Measurements from ENCODE around the gene GJC2. TPM values are rescaled to one million over a fixed set of nuclear protein-coding genes. Genes with fewer than 3 reads are reported as not detected.

GJC2 gene
- total RNA-seq, 1 donor from 2014 or later: 0.50 TPM

DNA sequence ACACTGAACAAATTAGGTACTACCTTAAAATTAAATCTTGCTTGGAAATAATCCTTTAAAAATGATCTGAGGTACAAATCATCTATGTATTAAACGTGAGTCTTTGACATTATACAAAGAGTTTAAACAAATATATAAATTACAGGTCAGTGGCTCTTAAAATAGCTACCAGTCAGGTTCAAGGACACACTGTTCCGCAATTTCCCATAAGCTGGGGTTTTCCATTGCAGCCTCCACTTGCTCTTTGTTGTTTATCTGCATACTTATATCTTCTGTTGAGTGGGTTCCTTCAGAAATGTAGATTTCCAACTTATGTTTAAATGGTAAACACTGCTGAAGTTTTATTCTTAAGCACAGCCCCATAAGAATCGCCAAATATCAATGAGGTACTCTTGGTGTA is 34.9 kb upstream of the GJC2 start:
- DNase-seq (ENCODE audit: low read depth): no peak

DNA sequence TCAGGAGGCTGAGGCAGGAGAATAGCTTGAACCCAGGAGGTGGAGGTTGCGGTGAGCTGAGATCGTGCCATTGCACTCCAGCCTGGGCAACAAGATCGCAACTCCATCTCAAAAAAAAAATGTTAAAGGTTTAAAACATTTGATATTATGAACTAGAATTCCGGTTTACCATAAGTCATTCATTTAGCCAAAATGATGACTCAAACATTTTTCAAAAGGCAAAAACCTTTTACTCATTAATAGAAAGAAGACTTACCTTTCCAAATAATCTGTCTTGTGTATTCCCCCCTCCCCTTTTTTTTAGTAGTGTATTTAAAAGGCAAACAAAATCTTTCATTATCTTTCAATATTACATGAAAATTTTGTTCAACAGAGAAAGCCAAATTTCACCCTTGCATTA is 32.4 kb upstream of the GJC2 start:
- DNase-seq (ENCODE audit: low read depth): no peak

DNA sequence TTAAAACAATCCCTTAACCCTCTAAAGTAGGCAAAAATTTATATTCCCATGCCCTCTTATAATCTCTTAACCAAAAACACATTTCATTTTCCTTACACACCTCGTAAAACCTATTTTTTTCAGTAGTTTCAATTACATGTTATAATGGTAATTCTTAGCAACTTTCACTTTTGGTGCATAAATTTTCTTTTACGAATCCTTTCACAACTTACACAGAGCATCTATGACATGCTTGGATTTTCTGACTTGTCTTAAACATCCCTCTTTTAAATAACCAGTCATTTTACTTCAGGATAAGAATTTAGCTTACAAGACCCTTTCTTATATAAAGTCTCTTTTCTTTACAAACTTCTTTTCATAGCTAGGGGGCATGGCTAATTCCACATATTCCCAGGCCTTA is 31.7 kb upstream of the GJC2 start:
- DNase-seq (ENCODE audit: low read depth): no peak

DNA sequence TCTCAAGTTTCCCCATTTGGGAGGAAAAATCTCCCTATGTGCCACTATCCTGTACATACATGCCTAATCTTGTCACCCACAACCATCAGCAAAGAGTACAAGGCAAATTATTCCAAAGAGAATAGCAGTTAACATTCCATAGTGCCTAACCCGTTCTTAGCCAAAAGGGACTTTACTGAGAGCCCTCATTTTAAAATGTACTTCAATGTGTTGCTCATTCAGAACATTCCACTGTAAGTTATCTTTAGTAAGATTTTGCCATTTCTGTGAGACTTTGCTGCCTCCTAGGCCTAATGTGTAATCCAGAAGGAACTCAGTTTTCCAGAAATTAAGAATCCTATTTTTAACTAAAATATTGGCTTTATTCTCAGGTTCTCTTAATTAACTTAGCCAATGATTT is 29.4 kb upstream of the GJC2 start:
- no peak for DNase-seq (ENCODE audit: low read depth)

DNA sequence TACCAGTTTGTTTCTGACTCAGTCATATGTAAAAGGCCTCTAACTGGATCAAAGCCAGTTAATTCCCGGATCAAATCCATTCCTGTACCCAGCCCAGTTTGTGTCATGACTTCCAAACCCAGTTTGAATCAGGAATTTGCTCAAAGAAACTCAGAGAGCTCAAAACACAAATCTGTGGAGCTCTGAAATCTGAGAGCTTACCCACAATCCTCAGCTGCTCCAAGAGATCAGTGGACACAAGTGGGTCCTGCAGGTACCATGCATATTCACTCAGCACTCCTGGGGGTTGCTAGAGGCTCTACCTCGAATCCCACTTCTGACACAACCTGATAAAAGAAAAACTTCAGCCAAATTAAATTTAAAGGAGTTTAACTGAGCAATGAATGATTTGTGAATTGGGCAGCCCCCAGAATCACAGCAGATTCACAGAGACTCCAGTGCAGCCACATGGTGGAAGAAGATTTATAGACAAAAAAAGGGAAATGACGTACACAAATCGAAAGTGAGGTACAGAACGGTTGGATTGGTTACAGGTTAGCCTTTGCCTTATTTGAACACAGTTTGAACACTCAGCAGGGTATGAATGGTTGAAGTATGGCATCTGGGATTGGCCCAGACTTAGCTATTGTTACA is 28.8 kb upstream of the GJC2 start:
- no peak for DNase-seq (ENCODE audit: low read depth)

DNA sequence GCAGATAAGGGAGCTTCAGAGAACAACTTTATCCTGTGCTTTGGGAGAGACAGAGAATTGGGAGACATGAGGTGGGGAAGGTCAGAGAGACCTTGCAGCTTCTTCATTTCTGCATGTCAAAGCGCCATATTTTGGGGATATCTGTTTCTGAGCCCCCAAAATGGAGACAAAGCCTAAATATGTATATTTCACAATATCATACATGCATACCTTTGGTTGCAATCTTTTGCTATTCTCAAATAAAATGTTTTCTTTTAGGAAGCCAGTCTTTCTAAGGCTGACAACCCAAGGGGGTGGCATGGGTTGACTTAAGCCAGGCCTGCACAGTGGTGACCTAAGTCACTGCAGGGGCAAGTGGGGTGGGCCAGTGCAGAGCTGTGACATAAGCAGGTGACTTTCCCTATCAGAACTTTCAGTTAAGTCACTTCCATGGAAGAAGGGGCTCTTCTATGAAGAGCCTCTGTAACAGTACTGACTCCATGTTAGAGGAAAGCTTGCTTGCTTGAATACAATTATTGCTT is 26.7 kb upstream of the GJC2 start:
- no peak for DNase-seq (ENCODE audit: low read depth)

DNA sequence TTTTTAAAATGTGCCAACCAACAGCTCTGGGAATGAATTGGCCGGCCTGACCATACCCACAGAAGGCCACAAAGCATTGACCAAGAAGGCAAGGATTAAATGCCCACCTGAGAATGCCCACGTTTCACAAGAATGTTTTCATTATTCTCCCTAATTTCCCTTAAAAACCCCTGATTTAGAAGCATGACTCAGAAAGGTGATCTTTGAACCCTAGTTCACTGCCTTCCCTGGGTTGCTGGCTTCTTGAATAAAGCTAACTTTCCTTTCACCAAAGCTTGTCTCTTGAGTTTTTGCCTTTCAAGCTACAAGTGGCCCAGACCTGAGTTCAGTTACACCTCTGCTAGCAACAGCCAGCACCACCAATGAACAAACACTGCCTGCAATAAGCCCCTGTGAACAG is 26.2 kb upstream of the GJC2 start:
- DNase-seq (ENCODE audit: low read depth): no peak

DNA sequence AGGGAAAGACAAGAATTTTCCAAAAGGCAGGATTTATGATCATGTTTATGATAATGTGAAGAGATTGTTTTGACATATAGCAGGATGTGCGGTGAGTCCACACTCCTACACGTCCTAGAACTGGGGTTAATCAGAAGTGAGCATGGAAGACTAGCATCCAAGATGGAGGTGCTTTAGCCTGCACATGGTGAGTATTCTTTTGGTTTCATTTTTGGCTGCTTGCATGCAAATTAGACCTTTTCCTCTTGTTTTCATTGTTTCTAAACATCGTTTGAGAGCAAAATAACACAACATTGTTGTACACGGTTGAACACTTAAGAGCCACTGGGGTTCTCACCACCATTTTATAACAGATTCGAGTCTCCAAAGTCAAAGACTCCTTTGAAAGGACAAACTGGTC is 24.5 kb upstream of the GJC2 start:
- DNase-seq (ENCODE audit: low read depth): no peak

DNA sequence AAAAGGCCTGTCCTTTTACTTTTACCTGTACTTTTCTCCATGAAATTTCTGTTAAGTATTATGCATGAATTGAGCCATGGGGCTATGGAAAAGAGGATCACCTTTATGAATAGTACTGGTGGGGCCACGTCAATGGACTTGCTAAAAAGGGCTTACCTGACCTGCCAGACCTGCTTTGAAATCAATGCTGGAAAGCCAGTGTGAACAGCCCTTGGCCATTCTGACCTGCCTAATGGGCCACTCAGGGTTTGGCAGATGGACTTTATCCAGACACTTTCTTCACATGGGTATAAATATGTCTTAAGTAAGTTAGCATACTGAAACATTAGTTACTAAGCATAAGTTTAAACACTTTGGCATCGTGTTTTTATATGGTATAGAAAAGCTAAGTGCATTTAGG is 18.0 kb upstream of the GJC2 start:
- DNase-seq (ENCODE audit: low read depth): no peak

DNA sequence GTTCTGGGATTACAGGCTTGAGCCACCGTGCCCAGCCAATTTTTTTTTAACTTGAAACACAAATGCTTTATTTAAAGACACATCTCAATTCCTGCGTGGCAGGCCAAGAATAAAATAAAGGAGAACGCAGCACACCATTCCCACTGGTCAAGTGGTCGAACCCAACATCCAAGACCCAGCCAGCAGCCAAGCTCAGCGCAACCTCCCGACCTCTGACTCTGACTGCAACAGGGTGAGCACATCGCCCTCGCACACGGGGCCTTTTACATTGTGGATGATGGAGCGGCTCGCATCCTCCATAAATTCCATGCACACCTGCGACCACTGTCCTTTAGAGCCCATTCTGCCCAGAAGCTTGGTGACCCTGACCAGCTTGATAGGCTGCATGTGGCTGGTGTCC is 15.1 kb upstream of the GJC2 start:
- no peak for DNase-seq (ENCODE audit: low read depth)

DNA sequence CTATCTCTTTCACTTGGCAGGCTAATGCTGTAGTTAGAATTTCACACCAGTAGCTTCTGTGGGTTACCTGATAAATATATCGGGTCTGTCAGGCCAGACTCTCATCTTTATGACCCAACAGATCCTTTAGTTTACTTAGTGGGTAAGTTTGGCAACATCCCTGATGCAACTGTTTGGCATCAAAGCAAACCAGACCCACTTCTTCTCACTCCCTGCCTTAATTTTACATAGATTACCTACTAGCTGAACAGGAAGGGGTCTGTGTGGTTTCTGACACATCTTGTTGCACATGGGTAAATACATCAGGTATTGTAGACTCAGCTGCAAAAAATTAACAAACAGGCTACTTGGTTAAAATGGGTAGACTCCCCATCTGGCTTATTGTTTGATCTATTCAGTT is 12.8 kb upstream of the GJC2 start:
- DNase-seq (ENCODE audit: low read depth): peak; percentile 11

DNA sequence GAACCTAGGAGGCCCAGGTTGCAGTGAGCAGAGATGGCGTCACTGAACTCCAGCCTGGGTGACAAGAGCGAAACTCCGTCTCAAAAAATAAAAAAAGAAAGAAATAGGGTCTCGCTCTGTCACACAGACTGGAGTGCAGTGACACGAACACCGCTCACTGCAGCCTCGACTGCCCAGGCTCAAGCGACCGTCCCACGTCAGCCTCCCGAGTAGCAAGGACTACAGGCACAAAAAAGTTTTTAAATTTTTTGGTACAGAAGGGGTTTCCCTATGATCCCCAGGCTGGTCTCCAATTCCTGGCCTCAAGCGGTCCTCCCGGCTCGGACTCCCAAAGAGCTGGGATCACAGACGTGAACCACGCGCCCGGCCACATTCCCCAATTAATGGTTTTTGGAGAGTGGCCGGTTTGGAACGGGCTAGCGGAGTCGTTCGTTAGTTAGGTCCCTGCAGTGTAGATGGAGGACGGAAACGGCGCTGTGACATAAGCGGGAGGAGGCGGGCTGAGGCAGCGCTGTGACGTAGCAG is 10.3 kb upstream of the GJC2 start:
- no peak for DNase-seq (ENCODE audit: low read depth)

DNA sequence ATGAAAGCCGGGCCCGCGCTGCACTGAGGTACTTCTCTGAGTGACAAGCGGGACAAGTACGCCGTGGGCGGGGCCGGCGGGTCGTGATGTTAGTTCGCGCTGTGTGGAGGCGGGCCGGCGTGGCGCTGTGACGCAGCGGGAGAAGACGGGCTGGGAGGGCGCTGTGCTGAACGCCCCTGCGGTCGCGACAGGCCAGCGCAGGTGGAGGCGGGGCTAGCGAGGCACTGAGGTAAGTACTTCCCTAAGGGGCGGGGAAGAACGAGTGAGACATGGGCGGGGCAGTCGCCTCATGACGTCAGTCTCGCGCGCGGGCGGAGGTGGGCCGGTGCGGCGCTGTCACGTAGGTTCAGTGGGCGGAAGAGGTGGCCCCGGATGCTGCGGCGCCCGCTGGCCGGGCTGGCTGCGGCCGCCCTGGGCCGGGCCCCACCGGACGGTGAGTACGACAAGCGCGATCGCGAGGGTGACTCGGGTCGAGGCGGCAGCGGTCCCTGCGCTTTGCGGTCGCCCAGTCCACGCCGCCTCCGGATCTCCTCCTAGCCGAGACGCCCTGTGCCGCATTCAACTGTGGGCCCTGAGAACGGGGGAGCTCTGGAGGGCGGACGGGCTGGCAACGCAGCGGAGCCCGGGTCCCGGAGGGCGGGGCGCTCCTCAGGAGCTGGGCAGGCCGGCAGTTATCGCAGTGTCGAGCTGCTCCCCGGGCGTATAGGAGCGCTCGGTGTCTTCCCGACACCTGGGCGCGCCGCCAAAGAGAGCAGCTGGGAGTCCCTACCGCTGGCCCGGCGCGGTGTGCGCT is 9.6 kb upstream of the GJC2 start, which contains the start of gene GUK1:
Gene GUK1 (plus strand): TSS at position 349 of the 793 bp plus-strand sequence. CDS start 24 bp downstream, at position 373.
- peak; percentile 96 for DNase-seq (ENCODE audit: low read depth)

DNA sequence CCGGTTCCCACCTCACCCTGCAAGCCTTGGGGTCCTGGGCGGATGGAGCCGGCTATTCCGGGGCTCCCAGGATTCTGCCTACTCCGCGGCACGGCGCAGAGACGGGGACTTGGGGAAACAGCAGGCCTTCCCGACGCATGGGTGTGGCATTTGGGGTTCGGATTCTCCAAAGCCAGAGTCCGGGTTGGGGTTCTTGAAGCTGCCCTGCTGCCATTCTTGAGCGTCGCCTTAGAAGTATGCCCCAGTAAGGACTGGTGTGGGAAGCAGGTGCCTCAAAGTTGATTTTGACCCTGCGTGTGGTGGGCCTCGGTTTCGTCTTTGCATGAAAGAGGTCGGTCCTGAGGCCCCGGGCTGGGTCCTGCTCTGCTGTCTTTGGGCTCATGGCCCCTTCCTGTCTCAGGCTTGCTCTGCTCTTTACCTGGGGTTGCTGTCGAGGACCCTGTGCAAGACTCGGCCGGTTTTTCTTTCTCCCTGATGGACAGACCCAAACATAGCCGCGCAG is 9.0 kb upstream of the GJC2 start:
- no peak for DNase-seq (ENCODE audit: low read depth)

DNA sequence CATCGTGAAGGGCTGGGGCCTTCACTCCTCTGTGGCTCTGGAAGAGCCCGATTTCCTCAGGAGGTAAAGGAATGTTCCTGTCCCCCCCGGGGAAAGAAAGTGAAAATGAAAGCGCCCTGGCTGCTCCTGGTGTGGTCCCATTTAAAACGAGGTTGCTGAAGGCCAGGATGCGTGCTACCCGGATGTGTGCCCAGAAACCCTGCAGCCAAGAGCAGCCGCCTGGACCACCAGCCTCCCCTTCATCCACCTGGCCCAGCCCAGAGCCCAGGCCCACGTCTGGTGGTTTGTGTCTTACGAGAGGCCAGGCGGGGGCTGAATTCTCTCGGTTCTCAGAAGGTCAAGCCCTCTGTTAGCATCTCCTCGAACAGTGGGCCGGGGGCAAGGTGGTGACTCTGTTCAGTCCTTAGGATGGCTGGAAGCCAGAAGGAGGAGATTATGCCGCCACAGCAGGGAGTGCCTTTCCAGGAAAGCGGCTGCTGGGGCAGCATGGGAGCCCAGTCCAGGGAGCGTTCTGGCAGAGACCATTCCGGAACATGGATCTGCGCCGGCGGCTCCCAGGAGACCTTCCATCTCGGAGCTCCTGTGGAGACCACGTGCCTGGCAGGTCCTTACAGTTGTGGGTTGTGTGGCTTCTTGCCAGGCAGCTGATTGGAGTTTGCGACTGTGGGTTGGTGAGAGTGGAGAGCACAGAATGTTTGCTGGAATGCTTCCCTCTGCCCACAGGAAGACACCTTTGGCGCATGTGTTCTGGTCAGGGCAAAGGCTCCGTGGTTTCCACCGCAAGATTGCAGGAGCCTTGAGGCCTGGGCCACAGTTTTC is 8.3 kb upstream of the GJC2 start:
- peak; percentile 47 for DNase-seq (ENCODE audit: low read depth)

DNA sequence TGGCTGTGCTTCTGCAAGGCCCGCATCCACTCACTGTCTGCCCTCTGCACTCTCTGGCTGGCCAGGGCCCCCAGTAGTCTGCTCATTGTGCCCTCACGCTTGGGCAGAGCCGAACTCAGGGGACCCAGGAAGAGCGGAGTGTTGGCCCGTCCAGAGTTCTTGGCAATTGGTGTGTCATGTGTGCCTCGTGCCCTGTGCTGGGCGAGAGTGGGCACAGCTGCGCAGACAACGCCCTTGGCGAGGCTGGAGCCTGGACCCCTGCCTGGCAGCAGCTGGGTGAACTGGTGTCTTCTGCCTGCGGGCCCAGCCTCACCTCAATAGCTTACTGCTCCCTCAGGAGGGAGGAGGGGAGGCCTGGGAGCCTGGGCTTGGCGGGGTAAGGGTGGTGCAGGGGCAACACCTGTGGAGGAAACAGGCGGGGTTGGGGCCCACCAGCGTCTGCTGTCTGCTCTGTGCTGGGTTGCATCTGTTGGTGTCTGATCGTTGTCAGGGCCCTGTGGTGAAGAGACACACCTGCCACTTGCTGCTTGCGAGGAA is 7.5 kb upstream of the GJC2 start:
- DNase-seq (ENCODE audit: low read depth): no peak

DNA sequence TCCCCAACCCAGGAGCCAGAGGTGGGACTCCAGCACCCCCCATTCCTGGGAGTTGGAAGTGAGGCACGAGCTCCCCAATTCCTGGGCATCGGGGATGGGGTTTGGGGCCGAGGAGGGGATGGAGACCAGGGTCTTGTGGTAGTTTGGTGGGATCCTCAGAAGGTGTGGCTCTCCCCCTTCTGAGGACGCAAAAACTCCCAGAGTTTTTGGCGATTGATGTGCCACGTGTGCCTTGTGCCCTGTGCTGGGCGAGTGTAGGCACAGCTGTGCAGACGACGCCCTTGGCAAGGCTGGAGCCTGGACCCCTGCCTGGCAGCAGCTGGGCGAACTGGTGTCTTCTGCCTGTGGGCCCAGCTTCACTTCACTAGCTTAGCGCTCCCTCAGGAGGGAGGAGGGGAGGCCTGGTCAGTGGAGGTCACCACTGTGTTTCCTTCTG is 7.0 kb upstream of the GJC2 start:
- DNase-seq (ENCODE audit: low read depth): no peak

DNA sequence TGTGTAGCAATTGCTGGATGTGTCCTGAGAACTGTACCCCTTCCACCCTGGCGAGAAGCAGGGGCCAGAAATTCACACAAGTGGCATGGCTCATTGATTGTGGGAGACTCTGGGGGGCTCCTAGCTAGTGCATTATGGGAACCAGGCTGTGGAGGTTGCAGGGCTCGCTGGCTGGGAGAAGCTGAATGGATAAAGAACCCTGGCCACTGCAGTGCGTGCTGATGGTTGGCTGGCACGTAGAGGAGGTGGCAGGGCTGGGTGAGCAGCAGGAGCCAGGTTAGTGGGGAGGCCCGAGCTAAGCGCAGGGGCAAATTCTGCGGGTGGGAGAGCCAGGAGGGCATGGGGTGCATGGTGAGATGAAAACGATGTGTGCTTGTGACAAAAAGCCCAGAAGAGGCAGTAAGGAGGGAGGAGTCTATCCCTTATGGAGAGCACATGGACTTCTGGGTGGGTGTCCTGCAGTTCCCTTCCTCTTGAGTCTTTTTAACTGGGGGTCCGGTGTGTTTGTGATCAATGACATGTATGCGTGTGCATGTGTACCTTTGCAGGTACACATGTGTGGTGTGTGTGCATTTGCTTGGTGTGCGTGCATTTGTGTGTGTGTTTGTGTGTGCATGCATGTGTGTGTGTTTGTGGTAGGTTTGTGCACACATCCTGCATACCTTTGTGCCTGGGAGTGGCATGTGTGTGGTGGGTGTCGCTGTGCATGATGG is 6.1 kb upstream of the GJC2 start:
- DNase-seq (ENCODE audit: low read depth): no peak

DNA sequence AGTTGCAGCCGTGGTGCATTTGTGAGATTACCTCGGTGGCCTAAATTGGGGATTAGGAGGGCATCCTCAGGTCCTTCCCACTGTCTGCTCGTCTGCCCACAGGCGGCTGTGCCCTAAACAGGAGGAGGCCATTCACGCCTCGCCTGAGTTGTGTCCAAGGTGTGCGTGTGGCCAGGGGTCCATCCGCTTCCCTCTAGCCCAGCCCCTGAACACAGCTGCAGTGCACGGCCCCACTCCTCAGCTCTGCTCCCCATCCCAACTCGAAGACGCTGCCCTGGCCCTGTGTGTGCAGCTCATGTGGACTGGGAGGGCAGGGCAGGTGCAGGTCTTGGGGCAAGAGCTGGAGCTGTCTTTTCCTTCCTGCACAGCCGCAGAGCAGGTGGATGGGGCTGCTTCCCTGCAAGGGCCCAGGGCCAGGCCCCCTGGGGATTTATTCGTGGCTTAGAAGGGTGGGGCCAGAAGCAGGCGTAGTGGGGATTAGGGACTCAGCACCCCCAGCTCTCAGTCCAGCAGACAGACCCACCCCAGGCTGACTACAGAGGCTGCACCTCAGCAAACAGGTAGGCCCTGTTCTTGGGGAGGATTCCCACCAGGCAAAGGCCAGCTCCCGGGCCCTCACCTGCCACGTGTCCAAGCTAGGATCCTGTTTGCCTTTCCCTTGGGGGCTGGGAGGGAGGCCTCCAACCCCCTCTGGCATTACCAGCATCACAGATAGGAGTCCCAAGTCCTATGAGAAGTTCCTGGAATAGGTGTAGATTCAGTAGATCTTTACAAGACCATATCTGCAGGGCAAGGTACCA is 5.3 kb upstream of the GJC2 start:
- no peak for DNase-seq (ENCODE audit: low read depth)

DNA sequence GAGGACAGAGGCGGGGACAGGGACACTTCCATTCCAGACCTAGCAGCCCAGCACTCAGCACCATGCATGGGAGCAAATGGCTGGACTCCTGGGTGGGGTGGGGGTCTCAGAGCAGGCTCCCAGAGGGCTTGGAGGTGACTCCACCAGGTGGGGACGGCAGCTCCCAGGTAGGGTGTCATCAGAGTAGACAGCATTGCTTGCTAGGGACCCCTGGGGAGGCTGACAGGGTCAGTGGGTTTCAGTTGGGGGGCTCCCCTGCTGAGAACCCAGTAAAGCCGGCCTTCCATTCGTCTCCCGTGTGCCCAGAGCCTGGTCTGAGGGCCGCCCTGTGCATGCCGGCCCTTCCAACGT is 4.8 kb upstream of the GJC2 start:
- no peak for DNase-seq (ENCODE audit: low read depth)

All from renal cortical epithelial cell (primary cell).